Medulla oblongata (tissue), 1 donor: ENCODE results near the gene EGLN2.
"Not testable (repeated sequence)": the region's sequence is repeated elsewhere in the genome, so short reads cannot be mapped to it uniquely, and the experiment has no call there.

Experiments used
- DNase-seq: peaks from one replicate; pipeline ENCODE4 v3.0.0-alpha.2; 2015; ENCODE audit errors: extremely low spot score

EGLN2 gene

GRCh38 chr19:40798683-40799557 lies at the start of gene EGLN2:
EGLN2 (plus strand) TSS chr19:40799191; CDS start chr19:40800573, 1,382 bp downstream.
- DNase-seq = peak; percentile 100

GRCh38 chr19:40750058-40750873 lies 48.7 kb upstream of the EGLN2 start, which contains the start of gene ACTMAP:
ACTMAP (minus strand) TSS chr19:40750477; CDS start chr19:40749803, 674 bp downstream.
- peak; percentile 100 for DNase-seq

- DNase-seq = peak; percentile 99
These were observed 48.0 kb upstream of the EGLN2 start, which contains the start of gene SNRPA for GRCh38 chr19:40750874-40751537. SNRPA (plus strand) TSS chr19:40751203; CDS start chr19:40751409, 206 bp downstream.

- no peak for DNase-seq
These were observed 46.7 kb upstream of the EGLN2 start for GRCh38 chr19:40752257-40752781.

GRCh38 chr19:40754611-40755247 lies 44.3 kb upstream of the EGLN2 start:
- no peak for DNase-seq

- DNase-seq = no peak
These were observed 43.8 kb upstream of the EGLN2 start for GRCh38 chr19:40755248-40755624.

GRCh38 chr19:40755791-40756190 lies 43.2 kb upstream of the EGLN2 start:
- no peak for DNase-seq

- DNase-seq = no peak
These were observed 42.4 kb upstream of the EGLN2 start for GRCh38 chr19:40756502-40757110.

GRCh38 chr19:40758491-40758890 lies 40.5 kb upstream of the EGLN2 start:
- DNase-seq = no peak

- no peak for DNase-seq
These were observed 39.6 kb upstream of the EGLN2 start for GRCh38 chr19:40759352-40759751.

GRCh38 chr19:40762754-40763470 lies 36.1 kb upstream of the EGLN2 start:
- no peak for DNase-seq

GRCh38 chr19:40763526-40763925 lies 35.5 kb upstream of the EGLN2 start:
- DNase-seq = no peak

GRCh38 chr19:40763963-40764362 lies 35.0 kb upstream of the EGLN2 start:
- no peak for DNase-seq

GRCh38 chr19:40766385-40766784 lies 32.6 kb upstream of the EGLN2 start:
- not testable (repeated sequence) for DNase-seq

- no peak for DNase-seq
These were observed 30.1 kb upstream of the EGLN2 start for GRCh38 chr19:40768869-40769268.

- DNase-seq = not testable (repeated sequence)
These were observed 27.7 kb upstream of the EGLN2 start for GRCh38 chr19:40771101-40771862.

- DNase-seq = no peak
These were observed 23.9 kb upstream of the EGLN2 start, which contains the start of gene MIA for GRCh38 chr19:40774916-40775631. MIA (plus strand) TSS chr19:40775521; CDS start chr19:40775543, 22 bp downstream.

GRCh38 chr19:40775632-40776022 lies 23.4 kb upstream of the EGLN2 start:
- DNase-seq = no peak

GRCh38 chr19:40776364-40776763 lies 22.6 kb upstream of the EGLN2 start:
- no peak for DNase-seq
